Neuronal stem cell (in vitro differentiated cells): ENCODE data around the gene MYG1.
"Not testable (repeated sequence)": the region's sequence is repeated elsewhere in the genome, so short reads cannot be mapped to it uniquely, and the experiment has no call there.

Experiments
- DNase-seq: peaks from one replicate; pipeline ENCODE4 v3.0.0-alpha.2; 2013; ENCODE audit warnings: low spot score
- H2AFZ ChIP-seq: one replicate; pipeline ENCODE4 v1.6.1; 2013; ENCODE audit warnings: mild to moderate bottlenecking, low read length, inconsistent platforms
- H2AK5ac ChIP-seq: 2 replicates; pipeline ENCODE4 v1.6.1; 2013; ENCODE audit warnings: low read depth, mild to moderate bottlenecking, inconsistent platforms, low read length, moderate library complexity, mixed read lengths
- H2BK120ac ChIP-seq: 2 replicates; pipeline ENCODE4 v1.6.1; 2013; ENCODE audit warnings: low read depth, mild to moderate bottlenecking, inconsistent platforms, low read length, moderate library complexity, mixed read lengths
- H2BK12ac ChIP-seq: one replicate; pipeline ENCODE4 v1.6.1; 2013; ENCODE audit warnings: low read length, inconsistent platforms
- H2BK15ac ChIP-seq: 2 replicates; pipeline ENCODE4 v1.6.1; 2013; ENCODE audit warnings: mild to moderate bottlenecking, low read length, inconsistent platforms, mixed read lengths
- H2BK5ac ChIP-seq: one replicate; pipeline ENCODE4 v1.6.1; 2013; ENCODE audit warnings: inconsistent platforms, mild to moderate bottlenecking, low read length, moderate library complexity
- H3K14ac ChIP-seq: one replicate; pipeline ENCODE4 v1.6.1; 2013; ENCODE audit warnings: low read length, inconsistent platforms
- H3K18ac ChIP-seq: 2 replicates; pipeline ENCODE4 v1.6.1; 2013; ENCODE audit warnings: low read length, inconsistent platforms
- H3K23ac ChIP-seq: 2 replicates; pipeline ENCODE4 v1.6.1; 2013; ENCODE audit warnings: low read depth, mild to moderate bottlenecking, mixed read lengths, low read length, inconsistent platforms; ENCODE audit not compliant: poor library complexity
- H3K27ac ChIP-seq: replicated peaks from 3 replicates; pipeline ENCODE4 v1.5.1; 2013; ENCODE audit warnings: low read length, inconsistent platforms
- H3K27me3 ChIP-seq, 3 experiments: 2 replicates each; pipeline ENCODE4 v1.6.1; 2013; ENCODE audit warnings: low read length in 3 of 3, mild to moderate bottlenecking in 2 of 3, inconsistent platforms in 1 of 3, low read depth in 1 of 3, mixed read lengths in 1 of 3, moderate library complexity in 1 of 3; ENCODE audit not compliant: control insufficient read depth in 3 of 3, insufficient read depth in 3 of 3
- H3K36me3 ChIP-seq, 2 donors: replicated peaks in 1 of 2; 2 replicates each; pipeline ENCODE4 v1.6.1; 2013; ENCODE audit warnings: low read length in 2 of 2; ENCODE audit not compliant: control insufficient read depth in 2 of 2, insufficient read depth in 2 of 2
- H3K4ac ChIP-seq: 2 replicates; pipeline ENCODE4 v1.6.1; 2013; ENCODE audit warnings: inconsistent platforms, mild to moderate bottlenecking, low read length, moderate library complexity
- H3K4me1 ChIP-seq, 2 donors: 1 replicate in 1 of 2; 2 replicates in 1 of 2; pipeline ENCODE4 v1.6.1; 2013; ENCODE audit warnings: low read length in 2 of 2, low read depth in 1 of 2; ENCODE audit not compliant: control insufficient read depth in 2 of 2, insufficient read depth in 1 of 2
- H3K4me2 ChIP-seq: one replicate; pipeline ENCODE4 v1.6.1; 2013; ENCODE audit warnings: mild to moderate bottlenecking, low read length, inconsistent platforms; ENCODE audit not compliant: insufficient read depth, poor library complexity, severe bottlenecking
- H3K4me3 ChIP-seq, 2 donors: 2 replicates each; pipeline ENCODE4 v1.5.1; 2013; ENCODE audit warnings: low read length in 2 of 2, mild to moderate bottlenecking in 2 of 2, inconsistent platforms in 1 of 2, moderate library complexity in 1 of 2
- H3K79me1 ChIP-seq: one replicate; pipeline ENCODE4 v1.6.1; 2013; ENCODE audit warnings: low read depth, mild to moderate bottlenecking, inconsistent platforms, low read length, moderate library complexity
- H3K9ac ChIP-seq: one replicate; pipeline ENCODE4 v1.6.1; 2013; ENCODE audit warnings: mild to moderate bottlenecking, low read depth, low read length, inconsistent platforms; ENCODE audit not compliant: poor library complexity
- H3K9me3 ChIP-seq, 2 donors: replicated peaks in 1 of 2; 2 replicates each; pipeline versions ENCODE3 to v1.6.1; 2013; ENCODE audit warnings: low read length in 2 of 2, mild to moderate bottlenecking in 2 of 2, inconsistent platforms in 1 of 2, low read depth in 1 of 2, mixed read lengths in 1 of 2, moderate library complexity in 1 of 2; ENCODE audit not compliant: control insufficient read depth in 2 of 2, insufficient read depth in 1 of 2
- H4K8ac ChIP-seq: one replicate; pipeline ENCODE4 v1.6.1; 2013; ENCODE audit warnings: low read depth, mild to moderate bottlenecking, inconsistent platforms, low read length, moderate library complexity
- H4K91ac ChIP-seq: one replicate; pipeline ENCODE4 v1.6.1; 2013; ENCODE audit warnings: low read length, low read depth, mild to moderate bottlenecking, inconsistent platforms; ENCODE audit not compliant: poor library complexity
- WGBS, 2 donors: extraction: QIAGEN DNeasy Blood & Tissue Kit; methylation state at CpG; one replicate each; pipeline ENCODE4 v1.1.7; 2013; ENCODE audit warnings: missing lambda C conversion rate in 2 of 2, mixed read lengths in 1 of 2; ENCODE audit not compliant: insufficient read length in 2 of 2, insufficient replicate concordance in 1 of 2; ENCODE audit errors: extremely low coverage in 2 of 2; 5-methylcytosine and 5-hydroxymethylcytosine counted together

Gene MYG1

DNA sequence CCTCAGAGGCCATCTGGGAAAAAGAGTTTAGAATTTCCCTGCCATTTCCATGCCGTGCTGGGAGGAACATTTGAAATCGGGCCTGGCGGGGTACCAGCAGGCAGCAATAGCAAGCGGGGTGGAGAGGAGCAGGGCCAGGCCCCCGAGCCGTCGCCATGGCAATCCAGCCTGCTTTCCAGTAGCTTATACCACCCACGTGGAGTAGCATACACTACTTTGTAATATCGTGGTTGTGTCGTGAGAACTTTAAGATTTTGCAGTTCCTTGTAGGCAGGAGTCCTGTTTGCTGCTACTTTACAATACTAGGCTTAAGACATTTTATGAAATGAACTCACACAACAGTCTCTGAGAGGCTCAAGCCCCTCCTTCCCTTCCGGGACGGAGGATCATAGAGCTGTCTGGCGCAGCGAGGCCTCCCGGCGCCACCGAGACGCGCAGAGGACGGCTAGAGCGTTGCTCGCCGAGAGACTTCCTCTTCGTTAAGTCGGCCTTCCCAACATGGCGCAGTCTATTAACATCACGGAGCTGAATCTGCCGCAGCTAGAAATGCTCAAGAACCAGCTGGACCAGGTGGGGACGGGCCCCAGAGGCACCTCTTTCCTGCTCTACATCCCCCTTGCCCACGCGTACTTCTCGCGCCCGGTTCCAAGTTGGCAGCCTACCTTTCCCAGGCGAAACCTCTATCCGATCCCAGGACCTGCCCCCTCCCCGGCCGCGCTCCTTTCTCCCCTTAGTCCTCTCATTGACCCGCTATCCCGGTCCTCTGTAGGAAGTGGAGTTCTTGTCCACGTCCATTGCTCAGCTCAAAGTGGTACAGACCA lies 4.2 kb upstream of the MYG1 start, which contains the start of gene PFDN5:
PFDN5 (plus strand) TSS at position 473 of the 821 bp plus-strand sequence; CDS start at position 499, 26 bp downstream.
- H3K9ac ChIP-seq: peak within 1 kb of the TSS; percentile 91
- DNase-seq: peak; percentile 76
- H3K4me1 ChIP-seq: peaks cover 7 to 8% of the 10 kb centered on the region in 2 donors
- no peak within 1 kb of the TSS for H2BK5ac ChIP-seq
- peak within 1 kb of the TSS; percentile 18 for H3K27ac ChIP-seq
- no peaks in the 10 kb centered on the region for H3K27me3 ChIP-seq
- no peak within 1 kb of the TSS for H2BK120ac ChIP-seq
- H4K91ac ChIP-seq: no peak within 1 kb of the TSS
- H3K14ac ChIP-seq: no peak within 1 kb of the TSS
- H3K4ac ChIP-seq: no peak within 1 kb of the TSS
- H3K4me2 ChIP-seq: peak within 1 kb of the TSS; percentile 54
- no peak within 1 kb of the TSS for H4K8ac ChIP-seq
- H2BK15ac ChIP-seq: no peak within 1 kb of the TSS
- peak within 1 kb of the TSS; percentile 66 to 87 for H3K4me3 ChIP-seq
- peaks cover 7% of the 10 kb centered on the region for H3K79me1 ChIP-seq
- H2AK5ac ChIP-seq: peak within 1 kb of the TSS; percentile 9
- H2BK12ac ChIP-seq: no peak within 1 kb of the TSS
- no peaks in the 10 kb centered on the region for H3K9me3 ChIP-seq
- peaks cover 34 to 69% of the 10 kb centered on the region in 2 donors for H3K36me3 ChIP-seq
- H3K23ac ChIP-seq: no peak within 1 kb of the TSS
- H3K18ac ChIP-seq: peak within 1 kb of the TSS; percentile 90
- no CpG with 5 or more reads among the region's 42 CpGs for WGBS, 2 donors
- H2AFZ ChIP-seq: peak within 1 kb of the TSS; percentile 87

GRCh38 chr12:53295891-53296219 lies 3.6 kb upstream of the MYG1 start:
- peaks cover 8 to 11% of the 10 kb centered on the region in 2 donors for H3K4me1 ChIP-seq
- H4K8ac ChIP-seq: no peak overlapping the region
- no peak overlapping the region for H2BK120ac ChIP-seq
- H3K79me1 ChIP-seq: peaks cover 7% of the 10 kb centered on the region
- H3K9me3 ChIP-seq: no peaks in the 10 kb centered on the region
- no peak overlapping the region for H2BK12ac ChIP-seq
- peak overlapping the region; percentile 91 for H3K9ac ChIP-seq
- peak overlapping the region; percentile 87 for H2AFZ ChIP-seq
- H3K4me2 ChIP-seq: peak overlapping the region; percentile 54
- no peak overlapping the region for H3K4ac ChIP-seq
- peak overlapping the region; percentile 9 for H2AK5ac ChIP-seq
- no peak overlapping the region for H3K23ac ChIP-seq
- H2BK5ac ChIP-seq: no peak overlapping the region
- peak overlapping the region; percentile 66 to 87 for H3K4me3 ChIP-seq
- H3K27me3 ChIP-seq: no peaks in the 10 kb centered on the region
- H3K18ac ChIP-seq: peak overlapping the region; percentile 90
- no CpG with 5 or more reads among the region's 12 CpGs for WGBS, 2 donors
- H3K36me3 ChIP-seq: peaks cover 29 to 63% of the 10 kb centered on the region in 2 donors
- H3K27ac ChIP-seq: no peak overlapping the region
- H3K14ac ChIP-seq: no peak overlapping the region
- H2BK15ac ChIP-seq: no peak overlapping the region
- DNase-seq: no peak
- no peak overlapping the region for H4K91ac ChIP-seq

DNA sequence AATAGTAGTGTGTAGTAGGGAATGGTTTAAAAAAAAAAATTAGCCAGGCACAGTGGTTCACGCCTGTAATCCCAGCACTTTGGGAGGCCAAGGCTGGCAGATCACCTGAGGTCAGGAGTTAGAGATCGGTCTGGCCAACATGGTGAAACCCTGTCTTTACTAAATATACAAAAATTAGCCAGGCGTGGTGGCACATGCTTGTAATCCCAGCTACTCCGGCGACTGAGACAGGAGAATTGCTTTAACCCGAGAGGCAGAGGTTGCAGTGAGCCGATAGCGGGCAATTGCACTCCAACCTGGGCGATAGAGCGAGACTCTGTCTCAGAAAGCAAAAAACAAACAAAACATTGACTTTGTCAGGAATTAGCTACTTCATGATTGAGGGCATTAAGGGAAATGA lies 2.4 kb upstream of the MYG1 start:
- not testable (repeated sequence) for H2AFZ ChIP-seq, H3K4ac ChIP-seq, H3K79me1 ChIP-seq, H3K14ac ChIP-seq, H3K23ac ChIP-seq, H3K9me3 ChIP-seq, H3K9ac ChIP-seq, H2BK12ac ChIP-seq, H2BK5ac ChIP-seq, H2AK5ac ChIP-seq, H4K8ac ChIP-seq, H3K27me3 ChIP-seq, H2BK15ac ChIP-seq, H3K4me3 ChIP-seq, DNase-seq, H2BK120ac ChIP-seq, H4K91ac ChIP-seq, H3K4me2 ChIP-seq, H3K27ac ChIP-seq, H3K18ac ChIP-seq
- no CpG with 5 or more reads among the region's 10 CpGs for WGBS, 2 donors
- H3K36me3 ChIP-seq: peaks cover 24 to 62% of the 10 kb centered on the region in 2 donors
- H3K4me1 ChIP-seq: peaks cover 8 to 11% of the 10 kb centered on the region in 2 donors

GRCh38 chr12:53298164-53298563 lies 1.3 kb upstream of the MYG1 start:
- H4K91ac ChIP-seq: no peak overlapping the region
- H2BK15ac ChIP-seq: no peak overlapping the region
- DNase-seq: no peak
- H3K14ac ChIP-seq: no peak overlapping the region
- H3K36me3 ChIP-seq: peaks cover 23 to 62% of the 10 kb centered on the region in 2 donors
- no peaks in the 10 kb centered on the region for H3K9me3 ChIP-seq
- no peak overlapping the region for H3K4me3 ChIP-seq
- no peak overlapping the region for H2AK5ac ChIP-seq
- H3K23ac ChIP-seq: no peak overlapping the region
- no peak overlapping the region for H3K18ac ChIP-seq
- H3K27ac ChIP-seq: no peak overlapping the region
- H2BK12ac ChIP-seq: no peak overlapping the region
- no peak overlapping the region for H2BK120ac ChIP-seq
- no peak overlapping the region for H2AFZ ChIP-seq
- H3K27me3 ChIP-seq: no peaks in the 10 kb centered on the region
- H3K4me2 ChIP-seq: no peak overlapping the region
- H3K9ac ChIP-seq: no peak overlapping the region
- H3K79me1 ChIP-seq: peaks cover 8% of the 10 kb centered on the region
- H4K8ac ChIP-seq: no peak overlapping the region
- H3K4me1 ChIP-seq: peaks cover 8 to 11% of the 10 kb centered on the region in 2 donors
- no CpG with 5 or more reads among the region's 5 CpGs for WGBS, 2 donors
- no peak overlapping the region for H2BK5ac ChIP-seq
- H3K4ac ChIP-seq: no peak overlapping the region
